ENCODE measurements around the gene PTPRH.

The PTPRH gene

GRCh38 chr19:55166530-55167268 is 42.6 kb downstream of the PTPRH start, which contains the start of gene DNAAF3:
Gene DNAAF3 (minus strand): TSS chr19:55166613. CDS start chr19:55166413, 200 bp downstream.
- H3K27ac ChIP-seq: peak within 1 kb of the TSS; percentile 61
- TF ChIP-seq CTCF (conservative IDR thresholded peaks at IDR 0.05) (no peak), ZFX (IDR thresholded peaks at IDR 0.05) (no peak)

- H3K27ac ChIP-seq: peak overlapping the region; percentile 61; the same call in 1 of the 2 replicates
- TF ChIP-seq CTCF (conservative IDR thresholded peaks at IDR 0.05) (peak; percentile 91), ZFX (IDR thresholded peaks at IDR 0.05) (no peak)
These were observed 43.3 kb downstream of the PTPRH start for GRCh38 chr19:55165952-55166529.

GRCh38 chr19:55161571-55162322 is 47.6 kb downstream of the PTPRH start:
- H3K27ac ChIP-seq: no peak overlapping the region
- no peak for TF ChIP-seq CTCF (conservative IDR thresholded peaks at IDR 0.05)
- no peak for TF ChIP-seq ZFX (IDR thresholded peaks at IDR 0.05)

GRCh38 chr19:55160986-55161365 is 48.3 kb downstream of the PTPRH start:
- H3K27ac ChIP-seq: no peak overlapping the region

GRCh38 chr19:55160128-55160985 is 48.9 kb downstream of the PTPRH start:
- TF ChIP-seq CTCF (conservative IDR thresholded peaks at IDR 0.05) (peak; percentile 99), ZFX (IDR thresholded peaks at IDR 0.05) (no peak)
- no peak overlapping the region for H3K27ac ChIP-seq

More at GRCh38 chr19:55160986-55161365, 48.3 kb downstream of the PTPRH start:
- TF ChIP-seq CTCF (conservative IDR thresholded peaks at IDR 0.05) (peak; percentile 24; the same call in 1 of the 2 replicates), ZFX (IDR thresholded peaks at IDR 0.05) (no peak)

- H3K27ac ChIP-seq: no peak overlapping the region
- TF ChIP-seq ZFX (IDR thresholded peaks at IDR 0.05) (no peak), CTCF (conservative IDR thresholded peaks at IDR 0.05) (no peak)
These were observed 50.2 kb downstream of the PTPRH start for GRCh38 chr19:55158848-55159749.

Data from C4-2B (cell line).